ENCODE measurements around the gene TPCN1. TPM values are rescaled to one million over a fixed set of nuclear protein-coding genes. Genes with fewer than 3 reads are reported as not detected.

The TPCN1 gene
- polyA plus RNA-seq, 1 of the 3 experiments (the other 2 are of a cell fraction): 15.7 TPM

DNA sequence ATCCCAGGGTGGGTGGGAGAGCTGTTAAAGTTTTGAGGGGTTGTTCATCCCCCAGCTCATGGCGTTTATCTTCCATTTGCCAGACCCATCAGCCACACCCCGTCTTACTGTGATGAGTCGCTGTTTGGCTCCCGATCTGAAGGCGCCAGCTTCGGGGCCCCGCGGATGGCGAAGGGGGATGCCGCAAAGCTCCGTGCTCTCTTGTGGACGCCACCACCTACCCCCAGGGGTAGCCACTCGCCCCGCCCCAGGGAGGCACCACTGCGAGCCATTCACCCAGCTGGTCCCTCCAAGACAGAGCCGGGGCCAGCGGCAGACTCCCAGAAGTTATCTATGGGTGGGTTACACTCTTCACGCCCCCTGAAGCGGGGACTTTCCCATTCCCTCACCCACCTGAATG, 30.0 kb upstream of the TPCN1 start:
- no peaks in the 10 kb centered on the region for H3K9me2 ChIP-seq
- H3K4me2 ChIP-seq: no peak overlapping the region
- H2AFZ ChIP-seq (ENCODE audit: low read depth): no peak overlapping the region
- no peak for TF ChIP-seq MEF2A (IDR thresholded peaks at IDR 0.05; ENCODE audit: borderline replicate concordance, low read depth)
- TF ChIP-seq NRF1 (IDR thresholded peaks at IDR 0.05; ENCODE audit: low read depth, low read length): no peak
- peaks cover 26% of the 10 kb centered on the region; the same call in 1 of the 2 replicates for H3K79me2 ChIP-seq (ENCODE audit: insufficient read depth)
- CTCF ChIA-PET: interaction anchor here (0.6 kb wide), 1 partner anchor 30 kb away, joined by 3 read pairs; no protein-coding TSS in a partner anchor
- no peaks in the 10 kb centered on the region for H3K9me3 ChIP-seq
- H3F3A ChIP-seq (replicated peaks; ENCODE audit: insufficient read depth): peaks cover 28% of the 10 kb centered on the region
- H3K9ac ChIP-seq: no peak overlapping the region
- H3K36me3 ChIP-seq (replicated peaks in 1 of 2; ENCODE audit: control insufficient read depth in 1 of 2, insufficient read depth in 2 of 2, low read length in 1 of 2): peaks cover 12 to 18% of the 10 kb centered on the region in 2 experiments
- WGBS (ENCODE audit: low lambda C conversion rate): 89% methylated on average over 19 of the region's 19 CpGs
- H3K4me1 ChIP-seq (ENCODE audit: control insufficient read depth in 1 of 2, insufficient read depth in 2 of 2, low read depth in 1 of 2, low read length in 1 of 2): peaks cover 17 to 32% of the 10 kb centered on the region in 2 experiments; a peak in 3 of 4 replicates
- H3K27ac ChIP-seq (ENCODE audit: low read depth in 2 of 2, low read length in 1 of 2): peak overlapping the region in 1 of 2 experiments; percentile 7; a peak in 1 of 4 replicates
- H3K4me3 ChIP-seq (ENCODE audit: low read depth in 2 of 2, low read length in 1 of 2): no peak overlapping the region
- H4K20me1 ChIP-seq (ENCODE audit: insufficient read depth): no peaks in the 10 kb centered on the region
- POLR2A ChIA-PET: interaction anchor here (1.2 kb wide), 1 partner anchor 144 kb away, joined by 3 read pairs; the partner anchor contains the start of gene SLC8B1
- H3K27me3 ChIP-seq (ENCODE audit: insufficient read depth): no peaks in the 10 kb centered on the region
- no peak for DNase-seq

DNA sequence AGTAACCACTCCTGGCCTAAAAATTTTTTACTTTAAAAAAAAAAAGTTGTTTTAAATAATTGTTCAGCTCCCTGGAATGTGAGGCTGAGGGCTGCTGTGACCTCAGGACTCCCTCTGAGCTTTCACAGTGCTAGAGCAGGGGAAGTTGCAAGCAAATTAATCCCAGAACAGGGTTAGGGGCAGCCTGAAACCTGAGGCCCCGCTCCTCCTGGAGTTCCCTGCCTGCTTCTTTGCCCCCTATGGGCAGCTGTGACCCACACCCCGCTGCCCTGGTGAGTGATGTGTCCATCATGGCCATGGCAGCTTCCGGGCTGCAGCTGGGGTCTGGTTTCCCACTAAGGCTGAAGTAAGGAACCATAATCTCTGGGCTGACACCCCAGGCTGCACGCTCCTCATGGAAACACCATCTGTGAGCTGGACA, 26.3 kb upstream of the TPCN1 start:
- WGBS (ENCODE audit: low lambda C conversion rate): 50% methylated on average over 4 of the region's 4 CpGs
- DNase-seq: peak; percentile 46
- no peaks in the 10 kb centered on the region for H3K9me3 ChIP-seq
- peaks cover 8 to 9% of the 10 kb centered on the region in 2 experiments for H3K36me3 ChIP-seq (replicated peaks in 1 of 2; ENCODE audit: control insufficient read depth in 1 of 2, insufficient read depth in 2 of 2, low read length in 1 of 2)
- H3K27ac ChIP-seq (ENCODE audit: low read depth in 2 of 2, low read length in 1 of 2): peak overlapping the region; percentile 48 to 93
- peaks cover 32% of the 10 kb centered on the region for H3F3A ChIP-seq (replicated peaks; ENCODE audit: insufficient read depth)
- H3K4me1 ChIP-seq (ENCODE audit: control insufficient read depth in 1 of 2, insufficient read depth in 2 of 2, low read depth in 1 of 2, low read length in 1 of 2): peaks cover 9 to 28% of the 10 kb centered on the region in 2 experiments; a peak in 3 of 4 replicates
- peak overlapping the region; percentile 71 for H3K4me2 ChIP-seq
- H3K4me3 ChIP-seq (ENCODE audit: low read depth in 2 of 2, low read length in 1 of 2): no peak overlapping the region
- no peaks in the 10 kb centered on the region for H3K9me2 ChIP-seq
- H3K9ac ChIP-seq: peak overlapping the region; percentile 42; the same call in 1 of the 2 replicates
- no peaks in the 10 kb centered on the region for H3K27me3 ChIP-seq (ENCODE audit: insufficient read depth)
- H2AFZ ChIP-seq (ENCODE audit: low read depth): 0 out of 2 replicates have a peak overlapping the region, but pooled peaks have one; percentile 24
- CTCF ChIA-PET: interaction anchor here (0.6 to 4.5 kb wide), 6 partner anchors 8 to 278 kb away, joined by 3 to 42 read pairs (median 4); partner anchors contain the start of genes PLBD2, RITA1 and SDSL
- H4K20me1 ChIP-seq (ENCODE audit: insufficient read depth): no peaks in the 10 kb centered on the region
- POLR2A ChIA-PET: interaction anchor here (0.7 kb wide), 1 partner anchor 65 kb away, joined by 6 read pairs; no protein-coding TSS in a partner anchor
- peaks cover 3% of the 10 kb centered on the region; the same call in 1 of the 2 replicates for H3K79me2 ChIP-seq (ENCODE audit: insufficient read depth)
- no peak for TF ChIP-seq SIN3A (IDR thresholded peaks at IDR 0.05; ENCODE audit: borderline replicate concordance, low read depth, low read length)
- TF ChIP-seq, protein P1, sequence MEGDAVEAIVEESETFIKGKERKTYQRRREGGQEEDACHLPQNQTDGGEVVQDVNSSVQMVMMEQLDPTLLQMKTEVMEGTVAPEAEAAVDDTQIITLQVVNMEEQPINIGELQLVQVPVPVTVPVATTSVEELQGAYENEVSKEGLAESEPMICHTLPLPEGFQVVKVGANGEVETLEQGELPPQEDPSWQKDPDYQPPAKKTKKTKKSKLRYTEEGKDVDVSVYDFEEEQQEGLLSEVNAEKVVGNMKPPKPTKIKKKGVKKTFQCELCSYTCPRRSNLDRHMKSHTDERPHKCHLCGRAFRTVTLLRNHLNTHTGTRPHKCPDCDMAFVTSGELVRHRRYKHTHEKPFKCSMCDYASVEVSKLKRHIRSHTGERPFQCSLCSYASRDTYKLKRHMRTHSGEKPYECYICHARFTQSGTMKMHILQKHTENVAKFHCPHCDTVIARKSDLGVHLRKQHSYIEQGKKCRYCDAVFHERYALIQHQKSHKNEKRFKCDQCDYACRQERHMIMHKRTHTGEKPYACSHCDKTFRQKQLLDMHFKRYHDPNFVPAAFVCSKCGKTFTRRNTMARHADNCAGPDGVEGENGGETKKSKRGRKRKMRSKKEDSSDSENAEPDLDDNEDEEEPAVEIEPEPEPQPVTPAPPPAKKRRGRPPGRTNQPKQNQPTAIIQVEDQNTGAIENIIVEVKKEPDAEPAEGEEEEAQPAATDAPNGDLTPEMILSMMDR (IDR thresholded peaks at IDR 0.05): 0 out of 2 replicates have a peak, but pooled peaks have one; percentile 13
- TF ChIP-seq, protein P2, sequence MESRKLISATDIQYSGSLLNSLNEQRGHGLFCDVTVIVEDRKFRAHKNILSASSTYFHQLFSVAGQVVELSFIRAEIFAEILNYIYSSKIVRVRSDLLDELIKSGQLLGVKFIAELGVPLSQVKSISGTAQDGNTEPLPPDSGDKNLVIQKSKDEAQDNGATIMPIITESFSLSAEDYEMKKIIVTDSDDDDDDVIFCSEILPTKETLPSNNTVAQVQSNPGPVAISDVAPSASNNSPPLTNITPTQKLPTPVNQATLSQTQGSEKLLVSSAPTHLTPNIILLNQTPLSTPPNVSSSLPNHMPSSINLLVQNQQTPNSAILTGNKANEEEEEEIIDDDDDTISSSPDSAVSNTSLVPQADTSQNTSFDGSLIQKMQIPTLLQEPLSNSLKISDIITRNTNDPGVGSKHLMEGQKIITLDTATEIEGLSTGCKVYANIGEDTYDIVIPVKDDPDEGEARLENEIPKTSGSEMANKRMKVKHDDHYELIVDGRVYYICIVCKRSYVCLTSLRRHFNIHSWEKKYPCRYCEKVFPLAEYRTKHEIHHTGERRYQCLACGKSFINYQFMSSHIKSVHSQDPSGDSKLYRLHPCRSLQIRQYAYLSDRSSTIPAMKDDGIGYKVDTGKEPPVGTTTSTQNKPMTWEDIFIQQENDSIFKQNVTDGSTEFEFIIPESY (IDR thresholded peaks at IDR 0.05; ENCODE audit: borderline replicate concordance, low read depth): no peak
- no peak for TF ChIP-seq MXI1 (IDR thresholded peaks at IDR 0.05; ENCODE audit: low read depth, low read length)
- TF ChIP-seq, protein P3, sequence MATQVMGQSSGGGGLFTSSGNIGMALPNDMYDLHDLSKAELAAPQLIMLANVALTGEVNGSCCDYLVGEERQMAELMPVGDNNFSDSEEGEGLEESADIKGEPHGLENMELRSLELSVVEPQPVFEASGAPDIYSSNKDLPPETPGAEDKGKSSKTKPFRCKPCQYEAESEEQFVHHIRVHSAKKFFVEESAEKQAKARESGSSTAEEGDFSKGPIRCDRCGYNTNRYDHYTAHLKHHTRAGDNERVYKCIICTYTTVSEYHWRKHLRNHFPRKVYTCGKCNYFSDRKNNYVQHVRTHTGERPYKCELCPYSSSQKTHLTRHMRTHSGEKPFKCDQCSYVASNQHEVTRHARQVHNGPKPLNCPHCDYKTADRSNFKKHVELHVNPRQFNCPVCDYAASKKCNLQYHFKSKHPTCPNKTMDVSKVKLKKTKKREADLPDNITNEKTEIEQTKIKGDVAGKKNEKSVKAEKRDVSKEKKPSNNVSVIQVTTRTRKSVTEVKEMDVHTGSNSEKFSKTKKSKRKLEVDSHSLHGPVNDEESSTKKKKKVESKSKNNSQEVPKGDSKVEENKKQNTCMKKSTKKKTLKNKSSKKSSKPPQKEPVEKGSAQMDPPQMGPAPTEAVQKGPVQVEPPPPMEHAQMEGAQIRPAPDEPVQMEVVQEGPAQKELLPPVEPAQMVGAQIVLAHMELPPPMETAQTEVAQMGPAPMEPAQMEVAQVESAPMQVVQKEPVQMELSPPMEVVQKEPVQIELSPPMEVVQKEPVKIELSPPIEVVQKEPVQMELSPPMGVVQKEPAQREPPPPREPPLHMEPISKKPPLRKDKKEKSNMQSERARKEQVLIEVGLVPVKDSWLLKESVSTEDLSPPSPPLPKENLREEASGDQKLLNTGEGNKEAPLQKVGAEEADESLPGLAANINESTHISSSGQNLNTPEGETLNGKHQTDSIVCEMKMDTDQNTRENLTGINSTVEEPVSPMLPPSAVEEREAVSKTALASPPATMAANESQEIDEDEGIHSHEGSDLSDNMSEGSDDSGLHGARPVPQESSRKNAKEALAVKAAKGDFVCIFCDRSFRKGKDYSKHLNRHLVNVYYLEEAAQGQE (IDR thresholded peaks at IDR 0.05; ENCODE audit: low read depth, low read length): no peak
- no peak for TF ChIP-seq FOXM1 (IDR thresholded peaks at IDR 0.05; ENCODE audit: low read depth)
- TF ChIP-seq RFX5 (IDR thresholded peaks at IDR 0.05; ENCODE audit: low read length): no peak
- TF ChIP-seq SMC3 (IDR thresholded peaks at IDR 0.05; ENCODE audit: low read depth, low read length): no peak
- TF ChIP-seq, protein P4, sequence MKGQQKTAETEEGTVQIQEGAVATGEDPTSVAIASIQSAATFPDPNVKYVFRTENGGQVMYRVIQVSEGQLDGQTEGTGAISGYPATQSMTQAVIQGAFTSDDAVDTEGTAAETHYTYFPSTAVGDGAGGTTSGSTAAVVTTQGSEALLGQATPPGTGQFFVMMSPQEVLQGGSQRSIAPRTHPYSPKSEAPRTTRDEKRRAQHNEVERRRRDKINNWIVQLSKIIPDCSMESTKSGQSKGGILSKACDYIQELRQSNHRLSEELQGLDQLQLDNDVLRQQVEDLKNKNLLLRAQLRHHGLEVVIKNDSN (IDR thresholded peaks at IDR 0.05; ENCODE audit: borderline replicate concordance, low read depth): no peak
- peak; percentile 48; the same call in 1 of the 2 replicates for TF ChIP-seq RXRA (IDR thresholded peaks at IDR 0.05; ENCODE audit: borderline replicate concordance, low read depth)
- TF ChIP-seq ELF1 (IDR thresholded peaks at IDR 0.05): no peak
- TF ChIP-seq RCOR1 (IDR thresholded peaks at IDR 0.05; ENCODE audit: low read length): no peak
- no peak for TF ChIP-seq JUND (IDR thresholded peaks at IDR 0.05)
- TF ChIP-seq POLR2AphosphoS5 (IDR thresholded peaks at IDR 0.05; ENCODE audit: low read depth, low read length): no peak
- no peak; the same call in 1 of the 2 replicates for TF ChIP-seq NFIC (IDR thresholded peaks at IDR 0.05; ENCODE audit: borderline replicate concordance)
- TF ChIP-seq, protein P5, sequence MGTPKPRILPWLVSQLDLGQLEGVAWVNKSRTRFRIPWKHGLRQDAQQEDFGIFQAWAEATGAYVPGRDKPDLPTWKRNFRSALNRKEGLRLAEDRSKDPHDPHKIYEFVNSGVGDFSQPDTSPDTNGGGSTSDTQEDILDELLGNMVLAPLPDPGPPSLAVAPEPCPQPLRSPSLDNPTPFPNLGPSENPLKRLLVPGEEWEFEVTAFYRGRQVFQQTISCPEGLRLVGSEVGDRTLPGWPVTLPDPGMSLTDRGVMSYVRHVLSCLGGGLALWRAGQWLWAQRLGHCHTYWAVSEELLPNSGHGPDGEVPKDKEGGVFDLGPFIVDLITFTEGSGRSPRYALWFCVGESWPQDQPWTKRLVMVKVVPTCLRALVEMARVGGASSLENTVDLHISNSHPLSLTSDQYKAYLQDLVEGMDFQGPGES (IDR thresholded peaks at IDR 0.05; ENCODE audit: low read depth, low read length): no peak
